ENCODE measurements around the gene CFAP100.

The CFAP100 gene

DNA sequence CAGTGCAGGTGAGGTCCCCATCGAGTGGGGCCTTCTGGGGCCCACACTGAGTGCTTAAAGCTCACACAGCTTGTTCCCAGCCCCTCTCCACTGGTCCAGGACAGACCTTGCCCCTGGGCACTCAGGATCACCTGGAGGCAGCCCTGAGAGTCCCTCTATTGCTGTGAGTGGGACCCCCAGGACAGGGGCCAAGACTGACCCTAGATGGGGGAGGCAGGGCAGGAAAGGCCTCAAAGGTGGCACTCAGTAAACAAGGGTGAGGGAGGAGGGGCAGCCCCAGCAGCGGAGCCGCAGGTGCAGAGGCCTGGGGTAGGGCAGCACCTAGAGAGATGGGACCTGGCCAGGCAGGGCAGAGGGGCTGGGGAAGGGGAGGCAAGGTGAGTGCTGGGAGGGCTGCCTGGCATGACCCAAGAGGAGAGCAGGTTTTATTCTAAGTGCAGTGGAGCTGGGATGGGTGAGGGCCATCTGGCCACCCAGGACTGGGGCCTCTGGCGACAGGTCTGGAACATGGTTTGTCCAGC is 27.9 kb downstream of the CFAP100 start:
- Histone ChIP-seq H3K27me3 (replicated peaks in 2 of 5; ENCODE audit: control insufficient read depth in 4 of 5, insufficient read depth in 5 of 5, low read length in 4 of 5) (peaks cover 0 to 16% (median 4%) of the 10 kb centered on the region in 5 experiments), H3K9me3 (ENCODE audit: control extremely low read depth in 1 of 5, control insufficient read depth in 4 of 5, insufficient read depth in 2 of 5, low read depth in 1 of 5, low read length in 4 of 5) (peaks cover 0 to 14% (median 7%) of the 10 kb centered on the region in 5 experiments), H3K4me3 (ENCODE audit: control insufficient read depth in 1 of 7, extremely low read depth in 1 of 7, insufficient read depth in 4 of 7, low read depth in 2 of 7, low read length in 6 of 7) (no peak overlapping the region), H3K27ac (ENCODE audit: insufficient read depth in 1 of 2, low read depth in 1 of 2, low read length in 2 of 2, poor library complexity in 1 of 2, severe bottlenecking in 2 of 2) (no peak overlapping the region), H3K36me3 (ENCODE audit: control insufficient read depth in 4 of 4, insufficient read depth in 4 of 4, low read length in 3 of 4) (no peaks in the 10 kb centered on the region), H3K4me1 (ENCODE audit: control extremely low read depth in 1 of 4, control insufficient read depth in 4 of 4, insufficient read depth in 4 of 4, low read length in 3 of 4) (no peaks in the 10 kb centered on the region)
- ChIA-PET POLR2A (no interaction called here), CTCF (no interaction called here)
- DNase-seq = no peak
- WGBS (ENCODE audit: insufficient coverage) = 100% methylated on average over 3 of the region's 4 CpGs

DNA sequence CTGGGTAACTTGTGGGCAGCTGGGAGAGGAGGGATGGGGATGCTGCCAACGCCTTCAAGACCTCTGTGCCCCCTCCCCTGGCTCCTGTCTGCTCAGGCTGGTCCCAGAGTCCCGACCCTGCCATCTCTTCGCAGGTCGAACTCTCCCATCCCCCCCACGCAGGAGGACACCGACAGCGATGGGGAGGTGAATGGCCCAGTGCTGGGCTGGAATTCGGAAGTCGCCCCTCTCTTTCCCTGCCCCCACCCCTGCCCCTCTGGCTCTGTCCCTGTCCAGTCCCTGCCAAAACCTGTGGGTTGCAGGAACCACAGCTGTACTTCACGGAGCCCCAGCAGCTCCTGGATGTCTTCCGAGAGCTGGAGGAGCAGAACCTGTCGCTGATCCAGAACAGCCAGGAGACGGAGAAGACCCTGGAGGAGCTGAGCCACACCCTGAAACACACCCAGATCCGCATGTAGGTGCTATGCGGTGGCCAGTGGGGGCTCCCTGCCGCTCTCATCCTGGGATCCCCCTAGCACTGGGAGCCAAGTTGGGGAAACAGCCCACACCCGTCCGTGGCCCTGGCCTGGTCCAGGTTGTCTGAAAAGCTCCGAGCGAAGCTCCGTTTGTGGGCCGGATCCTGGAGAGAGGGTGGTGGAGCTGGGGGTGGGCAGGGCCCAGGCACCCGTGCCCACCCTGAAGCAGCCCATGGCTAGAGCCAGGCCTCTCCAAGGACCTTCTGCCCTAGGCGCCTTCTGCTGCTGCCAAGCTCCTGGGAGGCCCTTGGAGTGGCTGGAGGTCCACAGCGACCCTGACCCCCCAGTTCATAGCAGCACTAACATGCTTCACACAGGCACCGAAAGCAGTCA is 28.7 kb downstream of the CFAP100 start:
- DNase-seq = no peak
- no peak overlapping the region for H3K4me3 ChIP-seq (ENCODE audit: control insufficient read depth in 1 of 7, extremely low read depth in 1 of 7, insufficient read depth in 4 of 7, low read depth in 2 of 7, low read length in 6 of 7)
- peaks cover 0 to 9% (median 3%) of the 10 kb centered on the region in 5 experiments for H3K27me3 ChIP-seq (replicated peaks in 2 of 5; ENCODE audit: control insufficient read depth in 4 of 5, insufficient read depth in 5 of 5, low read length in 4 of 5)
- H3K36me3 ChIP-seq (ENCODE audit: control insufficient read depth in 4 of 4, insufficient read depth in 4 of 4, low read length in 3 of 4) = no peaks in the 10 kb centered on the region
- peaks cover 0 to 19% (median 8%) of the 10 kb centered on the region in 5 experiments for H3K9me3 ChIP-seq (ENCODE audit: control extremely low read depth in 1 of 5, control insufficient read depth in 4 of 5, insufficient read depth in 2 of 5, low read depth in 1 of 5, low read length in 4 of 5)
- POLR2A ChIA-PET = interaction anchor here (0.6 kb wide), 1 partner anchor 57 kb away, joined by 4 read pairs; no protein-coding TSS in a partner anchor
- 97% methylated on average over 21 of the region's 26 CpGs for WGBS (ENCODE audit: insufficient coverage)
- no peaks in the 10 kb centered on the region for H3K4me1 ChIP-seq (ENCODE audit: control extremely low read depth in 1 of 4, control insufficient read depth in 4 of 4, insufficient read depth in 4 of 4, low read length in 3 of 4)
- H3K27ac ChIP-seq (ENCODE audit: insufficient read depth in 1 of 2, low read depth in 1 of 2, low read length in 2 of 2, poor library complexity in 1 of 2, severe bottlenecking in 2 of 2) = no peak overlapping the region
- CTCF ChIA-PET = no interaction called here

DNA sequence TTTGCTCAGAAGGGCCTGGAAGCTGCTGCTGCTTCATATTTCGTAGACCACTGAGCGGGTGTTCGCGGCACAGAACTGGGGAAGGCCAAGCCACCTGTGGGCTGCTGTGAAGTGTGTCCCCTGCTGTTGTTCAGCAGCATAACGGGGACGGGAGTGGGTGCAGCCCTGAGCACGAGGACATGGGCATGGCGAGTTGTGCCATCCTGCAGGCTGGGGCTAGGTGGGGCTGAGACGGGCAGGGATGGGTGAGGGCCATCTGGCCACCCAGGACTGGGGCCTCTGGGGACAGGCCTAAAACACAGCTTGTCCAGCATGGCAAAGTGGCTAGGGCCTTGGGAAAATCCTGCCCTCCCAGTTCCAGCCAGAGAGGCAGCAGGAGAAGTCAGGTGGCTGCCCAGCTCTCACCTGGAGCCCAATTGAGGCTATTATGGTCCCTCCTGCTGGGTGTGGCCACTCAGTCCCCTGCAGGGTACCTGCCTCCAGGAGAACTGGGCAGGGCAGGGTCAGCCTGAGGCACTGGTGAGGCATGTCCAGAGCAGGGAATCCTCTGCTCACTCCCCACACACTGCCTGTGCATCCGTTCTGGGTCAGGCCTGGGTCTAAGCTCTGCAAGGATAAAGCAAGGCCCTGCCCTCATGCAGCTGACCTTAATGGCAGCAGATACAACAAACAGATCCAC is 29.5 kb downstream of the CFAP100 start:
- H3K36me3 ChIP-seq (ENCODE audit: control insufficient read depth in 4 of 4, insufficient read depth in 4 of 4, low read length in 3 of 4) = no peaks in the 10 kb centered on the region
- over 99% methylated on average over 9 of the region's 10 CpGs for WGBS (ENCODE audit: insufficient coverage)
- ChIA-PET POLR2A (interaction anchor here (0.6 kb wide), 1 partner anchor 58 kb away, joined by 4 read pairs; no protein-coding TSS in a partner anchor), CTCF (no interaction called here)
- peaks cover 0 to 3% (median 2%) of the 10 kb centered on the region in 5 experiments for H3K27me3 ChIP-seq (replicated peaks in 2 of 5; ENCODE audit: control insufficient read depth in 4 of 5, insufficient read depth in 5 of 5, low read length in 4 of 5)
- no peak overlapping the region for H3K27ac ChIP-seq (ENCODE audit: insufficient read depth in 1 of 2, low read depth in 1 of 2, low read length in 2 of 2, poor library complexity in 1 of 2, severe bottlenecking in 2 of 2)
- no peaks in the 10 kb centered on the region for H3K4me1 ChIP-seq (ENCODE audit: control extremely low read depth in 1 of 4, control insufficient read depth in 4 of 4, insufficient read depth in 4 of 4, low read length in 3 of 4)
- H3K9me3 ChIP-seq (ENCODE audit: control extremely low read depth in 1 of 5, control insufficient read depth in 4 of 5, insufficient read depth in 2 of 5, low read depth in 1 of 5, low read length in 4 of 5) = peaks cover 2 to 19% (median 8%) of the 10 kb centered on the region in 5 experiments
- DNase-seq = no peak
- no peak overlapping the region for H3K4me3 ChIP-seq (ENCODE audit: control insufficient read depth in 1 of 7, extremely low read depth in 1 of 7, insufficient read depth in 4 of 7, low read depth in 2 of 7, low read length in 6 of 7)

DNA sequence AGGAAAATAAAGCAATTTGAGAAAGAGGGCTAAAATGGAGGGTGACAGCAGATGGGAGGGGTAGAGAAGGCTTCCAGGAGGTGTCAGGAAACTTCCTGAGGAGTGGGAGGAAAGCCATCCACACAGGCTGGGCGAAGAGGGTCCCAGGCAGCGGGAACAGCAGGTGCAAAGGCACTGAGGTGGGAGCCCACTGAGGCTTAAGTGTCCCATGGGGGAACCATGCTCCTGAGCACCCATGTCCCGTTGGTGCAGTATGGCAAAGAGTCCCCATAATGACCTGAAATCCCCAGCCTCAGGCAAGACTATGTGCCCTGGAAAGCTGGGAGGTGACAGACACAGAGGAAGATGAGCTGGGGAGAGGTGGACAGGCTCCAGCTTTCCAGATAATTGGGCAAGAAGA is 30.0 kb downstream of the CFAP100 start:
- 82% methylated on average over 3 of the region's 3 CpGs for WGBS (ENCODE audit: insufficient coverage)
- Histone ChIP-seq H3K4me3 (ENCODE audit: control insufficient read depth in 1 of 7, extremely low read depth in 1 of 7, insufficient read depth in 4 of 7, low read depth in 2 of 7, low read length in 6 of 7) (no peak overlapping the region), H3K27me3 (replicated peaks in 2 of 5; ENCODE audit: control insufficient read depth in 4 of 5, insufficient read depth in 5 of 5, low read length in 4 of 5) (no peaks in the 10 kb centered on the region), H3K4me1 (ENCODE audit: control extremely low read depth in 1 of 4, control insufficient read depth in 4 of 4, insufficient read depth in 4 of 4, low read length in 3 of 4) (no peaks in the 10 kb centered on the region), H3K27ac (ENCODE audit: insufficient read depth in 1 of 2, low read depth in 1 of 2, low read length in 2 of 2, poor library complexity in 1 of 2, severe bottlenecking in 2 of 2) (no peak overlapping the region), H3K9me3 (ENCODE audit: control extremely low read depth in 1 of 5, control insufficient read depth in 4 of 5, insufficient read depth in 2 of 5, low read depth in 1 of 5, low read length in 4 of 5) (peaks cover 2 to 19% (median 8%) of the 10 kb centered on the region in 5 experiments), H3K36me3 (ENCODE audit: control insufficient read depth in 4 of 4, insufficient read depth in 4 of 4, low read length in 3 of 4) (no peaks in the 10 kb centered on the region)
- ChIA-PET POLR2A (no interaction called here), CTCF (no interaction called here)
- no peak for DNase-seq

DNA sequence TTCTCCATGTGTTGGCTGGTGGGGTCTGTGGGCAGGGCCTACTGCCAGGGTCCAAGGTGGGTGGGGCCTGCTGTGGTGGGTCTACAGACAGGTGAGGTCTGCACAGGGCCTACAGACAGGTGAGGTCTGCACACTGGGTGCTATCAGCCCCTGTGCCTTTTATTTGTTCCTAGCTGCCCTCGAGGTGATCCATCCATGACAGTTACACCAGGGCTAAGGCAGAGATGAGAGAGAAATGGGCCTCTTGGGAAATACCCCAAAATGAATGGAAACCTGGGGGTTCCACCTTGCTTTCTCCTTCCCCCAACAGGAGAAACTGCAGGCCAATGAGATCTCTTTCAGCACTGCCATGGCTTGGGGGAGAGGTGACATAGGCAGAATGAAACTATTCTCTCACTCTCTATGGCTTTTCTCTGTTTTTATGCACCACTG is 36.4 kb downstream of the CFAP100 start:
- Histone ChIP-seq H3K4me1 (ENCODE audit: control extremely low read depth in 1 of 4, control insufficient read depth in 4 of 4, insufficient read depth in 4 of 4, low read length in 3 of 4) (no peaks in the 10 kb centered on the region), H3K27me3 (replicated peaks in 2 of 5; ENCODE audit: control insufficient read depth in 4 of 5, insufficient read depth in 5 of 5, low read length in 4 of 5) (no peaks in the 10 kb centered on the region), H3K36me3 (ENCODE audit: control insufficient read depth in 4 of 4, insufficient read depth in 4 of 4, low read length in 3 of 4) (peaks cover 0 to 27% (median 5%) of the 10 kb centered on the region in 4 experiments), H3K9me3 (ENCODE audit: control extremely low read depth in 1 of 5, control insufficient read depth in 4 of 5, insufficient read depth in 2 of 5, low read depth in 1 of 5, low read length in 4 of 5) (peaks cover 0 to 26% (median 7%) of the 10 kb centered on the region in 5 experiments), H3K27ac (ENCODE audit: insufficient read depth in 1 of 2, low read depth in 1 of 2, low read length in 2 of 2, poor library complexity in 1 of 2, severe bottlenecking in 2 of 2) (no peak overlapping the region), H3K4me3 (ENCODE audit: control insufficient read depth in 1 of 7, extremely low read depth in 1 of 7, insufficient read depth in 4 of 7, low read depth in 2 of 7, low read length in 6 of 7) (no peak overlapping the region)
- ChIA-PET POLR2A (no interaction called here), CTCF (no interaction called here)
- WGBS (ENCODE audit: insufficient coverage) = 100% methylated on average over 1 of the region's 1 CpG
- no peak for DNase-seq

DNA sequence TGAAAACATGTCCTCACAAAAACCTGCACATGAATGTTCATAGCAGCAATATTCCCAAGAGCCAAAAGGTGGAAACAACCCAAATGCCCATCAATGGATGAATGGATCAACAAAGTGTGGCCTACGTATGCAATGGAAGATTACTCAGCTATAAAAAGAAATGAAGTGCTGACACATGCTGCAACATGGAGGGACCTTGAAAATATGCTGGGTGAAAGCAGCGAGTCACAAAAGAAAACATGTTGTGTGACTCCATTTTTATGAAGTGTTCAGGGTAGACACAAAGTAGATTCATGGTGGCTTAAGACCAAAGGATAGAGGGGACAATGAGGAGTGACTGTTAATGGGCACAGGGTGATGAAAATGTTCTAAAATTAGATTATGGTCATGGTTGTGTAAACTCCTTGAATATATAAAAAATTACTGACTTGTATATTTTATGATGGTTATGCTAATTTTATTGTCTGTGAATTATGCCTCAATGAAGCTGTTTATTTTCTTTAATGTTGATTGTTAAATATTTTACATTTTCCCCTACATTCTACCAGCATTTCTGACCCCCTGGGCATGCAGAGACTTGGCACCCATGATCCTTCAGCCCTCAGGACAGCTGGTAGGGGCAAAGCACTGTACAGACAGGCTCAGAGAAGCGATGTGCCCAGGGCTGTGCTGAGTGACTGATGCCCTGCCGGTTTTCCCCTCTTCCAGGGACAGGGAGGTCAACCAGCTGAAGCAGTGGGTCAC is 37.8 kb downstream of the CFAP100 start:
- Histone ChIP-seq H3K4me1 (ENCODE audit: control extremely low read depth in 1 of 4, control insufficient read depth in 4 of 4, insufficient read depth in 4 of 4, low read length in 3 of 4) (no peaks in the 10 kb centered on the region), H3K9me3 (ENCODE audit: control extremely low read depth in 1 of 5, control insufficient read depth in 4 of 5, insufficient read depth in 2 of 5, low read depth in 1 of 5, low read length in 4 of 5) (peaks cover 0 to 15% (median 5%) of the 10 kb centered on the region in 5 experiments), H3K4me3 (ENCODE audit: control insufficient read depth in 1 of 7, extremely low read depth in 1 of 7, insufficient read depth in 4 of 7, low read depth in 2 of 7, low read length in 6 of 7) (no peak overlapping the region), H3K27me3 (replicated peaks in 2 of 5; ENCODE audit: control insufficient read depth in 4 of 5, insufficient read depth in 5 of 5, low read length in 4 of 5) (no peaks in the 10 kb centered on the region), H3K27ac (ENCODE audit: insufficient read depth in 1 of 2, low read depth in 1 of 2, low read length in 2 of 2, poor library complexity in 1 of 2, severe bottlenecking in 2 of 2) (no peak overlapping the region), H3K36me3 (ENCODE audit: control insufficient read depth in 4 of 4, insufficient read depth in 4 of 4, low read length in 3 of 4) (peaks cover 3 to 39% (median 11%) of the 10 kb centered on the region in 4 experiments)
- no peak for DNase-seq
- ChIA-PET POLR2A (no interaction called here), CTCF (no interaction called here)
- WGBS (ENCODE audit: insufficient coverage) = 81% methylated on average over 4 of the region's 4 CpGs

Data from common myeloid progenitor, CD34-positive (primary cell).